HG02943 (cell line): ENCODE measurements around the gene PKDCC.
"Not testable (repeated sequence)": the region's sequence is repeated elsewhere in the genome, so short reads cannot be mapped to it uniquely, and the experiment has no call there.

ENCODE experiments used
- ATAC-seq: cut with Tn5 transposase; IDR thresholded peaks from one replicate; pipeline ENCODE4 v1.9.1; 2021; ENCODE audit warnings: mild to moderate bottlenecking, low read depth, moderate library complexity; ENCODE audit not compliant: unreplicated experiment

PKDCC gene

DNA sequence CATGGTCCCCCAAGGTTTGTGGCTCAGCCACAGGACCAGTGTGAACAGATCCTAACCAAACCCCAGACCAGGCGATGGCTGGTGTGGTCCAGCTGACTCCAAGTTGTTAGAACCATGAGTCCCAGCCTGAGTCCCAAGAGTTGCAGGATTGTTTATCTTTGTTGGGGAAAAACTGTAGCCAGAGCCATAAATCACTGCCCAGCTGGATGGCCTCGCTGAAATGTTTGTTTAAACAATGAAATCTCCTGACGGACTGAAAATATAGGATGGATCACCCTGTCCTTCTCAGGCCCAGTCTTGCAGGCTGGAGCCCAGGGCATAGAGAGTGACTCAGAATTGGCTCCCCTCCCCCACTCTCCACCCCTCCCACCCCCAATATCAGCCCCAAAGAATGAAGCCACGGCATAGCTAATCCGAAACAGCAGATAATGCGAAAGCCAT lies 36.4 kb downstream of the PKDCC start:
- ATAC-seq: no peak

DNA sequence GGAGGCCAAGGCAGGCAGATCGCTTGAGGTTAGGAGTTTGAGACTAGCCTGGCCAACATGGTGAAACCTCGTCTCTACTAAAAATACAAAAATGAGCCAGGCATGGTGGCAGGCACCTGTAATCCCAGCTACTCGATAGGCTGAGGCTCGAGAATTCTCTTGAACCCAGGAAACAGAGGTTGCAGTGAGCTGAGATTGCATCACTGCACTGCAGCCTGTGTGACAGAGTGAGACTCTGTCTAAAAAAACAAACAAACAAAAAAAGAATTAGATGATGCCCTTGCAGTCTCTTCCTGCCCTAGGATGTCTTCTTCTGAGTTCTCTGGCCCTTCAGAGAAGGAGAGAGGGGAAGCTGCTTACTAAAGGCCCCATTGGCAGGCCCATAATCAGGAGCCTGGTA lies 37.2 kb downstream of the PKDCC start:
- ATAC-seq: not testable (repeated sequence)

DNA sequence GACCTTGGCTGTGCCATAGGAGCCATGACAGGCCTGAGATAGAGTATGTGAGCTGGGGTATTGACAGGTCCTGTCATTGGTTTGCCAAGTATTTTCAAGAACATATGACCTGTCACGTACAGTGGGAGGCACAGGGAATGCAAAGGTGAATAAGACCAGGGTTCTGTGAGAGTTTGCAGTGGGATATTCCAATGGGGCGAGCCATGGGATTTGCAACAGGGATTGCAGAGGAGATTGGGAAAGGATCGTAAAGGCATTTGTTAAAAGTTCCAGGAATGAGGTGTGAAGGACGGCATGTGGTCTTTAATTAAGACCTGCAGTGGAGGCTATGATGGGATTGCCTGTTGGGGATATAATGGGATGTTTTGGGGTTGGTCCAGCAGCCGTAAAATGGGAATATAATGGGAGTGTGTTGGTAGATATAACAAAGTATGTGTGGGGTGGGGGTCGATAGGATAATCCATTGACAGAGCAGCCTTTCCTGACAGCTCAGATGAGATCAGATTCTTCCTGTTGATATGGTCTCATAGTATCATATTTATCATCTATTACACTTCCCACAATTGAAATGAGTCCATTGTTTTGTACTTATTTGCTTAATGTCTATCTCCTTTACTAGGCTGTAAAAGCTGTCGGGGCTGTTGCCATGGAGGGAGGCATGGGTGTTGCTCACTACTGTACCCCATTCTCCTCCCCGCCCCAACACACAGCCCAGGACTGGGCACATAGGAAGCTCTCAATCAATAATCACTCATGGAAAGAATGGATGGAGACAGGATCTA lies 38.1 kb downstream of the PKDCC start:
- ATAC-seq: no peak

DNA sequence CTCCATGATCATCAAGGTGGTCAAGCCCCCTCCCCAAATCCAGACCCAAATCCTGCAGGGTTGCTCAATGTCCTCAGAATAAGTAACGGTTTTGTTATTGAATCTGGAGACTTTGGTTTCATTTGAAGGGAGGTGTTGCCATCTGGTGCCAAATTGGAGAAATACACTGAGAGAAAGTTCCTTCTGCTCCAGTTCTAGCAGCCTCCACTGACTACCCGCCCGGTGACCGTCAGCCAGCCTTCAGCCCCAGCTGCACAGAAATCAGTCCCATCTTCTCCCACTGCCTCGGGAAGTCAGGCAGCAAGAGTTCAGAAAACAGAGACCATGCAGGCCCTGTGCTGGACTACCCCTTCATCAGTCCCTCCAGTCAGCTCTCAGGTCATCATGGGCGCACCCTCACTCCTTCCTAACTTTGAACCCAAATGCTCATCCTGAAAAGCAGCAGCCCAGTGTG lies 38.7 kb downstream of the PKDCC start:
- ATAC-seq: no peak

DNA sequence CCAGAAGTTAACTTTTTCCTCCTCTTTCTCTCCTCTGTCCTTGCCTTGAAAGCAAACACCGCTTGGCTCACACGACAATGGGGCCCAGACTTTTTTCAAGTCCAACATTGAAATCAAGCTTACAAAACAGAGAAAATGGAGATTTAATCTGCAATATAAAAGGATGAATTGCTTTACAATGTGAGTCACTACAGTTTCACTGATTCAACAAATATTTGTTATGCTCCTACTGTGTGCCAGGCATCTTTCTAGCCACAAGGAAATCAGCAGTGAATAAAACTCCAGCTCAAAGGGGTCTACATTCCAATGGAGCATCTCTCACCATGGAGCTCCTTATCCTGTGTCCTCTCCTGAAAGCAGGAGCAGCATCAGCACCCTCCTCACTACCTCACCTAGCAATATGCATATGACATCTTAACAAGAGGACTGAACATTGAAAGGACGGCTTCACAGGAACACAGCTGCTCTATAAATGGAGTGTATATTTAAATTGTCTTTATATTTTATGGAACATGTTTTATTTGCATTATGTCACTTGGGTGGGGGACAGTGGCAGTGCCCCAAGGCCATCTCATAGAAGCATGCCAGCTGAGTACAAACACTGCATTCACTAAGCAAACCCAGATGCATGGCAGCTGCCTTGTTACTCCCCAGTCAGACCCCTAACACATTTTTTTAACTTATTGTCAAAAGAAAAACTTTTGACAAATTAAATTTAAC lies 39.5 kb downstream of the PKDCC start:
- ATAC-seq: no peak

DNA sequence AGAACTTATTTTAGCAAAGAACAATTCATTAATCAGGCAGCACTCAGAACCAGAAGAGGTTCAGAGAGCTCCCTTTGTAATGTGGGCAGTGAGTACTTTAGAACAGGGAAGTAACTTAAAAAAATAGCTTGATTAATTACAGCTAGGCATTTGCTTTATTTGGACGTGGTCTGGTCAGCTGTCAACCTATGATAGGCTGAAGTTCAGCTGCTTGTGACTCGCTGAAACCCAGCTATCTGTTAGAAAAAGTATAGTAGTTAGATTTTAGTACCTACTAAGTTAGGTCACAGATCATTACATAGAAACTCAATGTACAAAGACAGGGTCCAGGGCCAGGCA lies 40.0 kb downstream of the PKDCC start:
- no peak for ATAC-seq

DNA sequence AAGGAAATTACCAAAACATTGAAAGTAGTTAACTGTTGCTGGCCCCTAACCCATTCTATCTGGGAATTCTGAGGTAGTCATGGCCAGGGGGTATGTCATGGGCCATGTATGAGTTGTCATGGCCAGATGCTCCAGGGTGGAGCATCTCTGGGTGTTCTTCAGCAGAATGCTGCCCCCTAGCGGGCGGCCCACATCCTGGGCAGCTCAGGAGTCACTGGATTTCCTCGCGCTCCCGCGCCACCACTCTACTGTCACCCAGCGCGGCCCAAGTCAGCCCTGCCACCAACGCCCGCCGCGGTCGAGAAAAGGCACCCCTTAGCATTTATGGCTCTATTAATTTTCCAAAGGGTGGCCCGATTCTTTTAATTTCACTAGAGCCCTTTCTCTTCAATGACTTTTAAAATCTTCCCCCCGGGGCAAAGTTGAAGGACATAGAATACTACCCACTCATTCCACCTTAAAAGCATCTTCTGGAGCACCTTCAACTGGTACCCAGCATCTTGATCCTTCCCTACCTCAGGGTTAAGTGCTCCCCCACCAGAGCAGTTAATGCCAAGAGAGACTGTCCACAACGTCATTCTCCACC lies 41.6 kb downstream of the PKDCC start:
- peak; percentile 73 for ATAC-seq

DNA sequence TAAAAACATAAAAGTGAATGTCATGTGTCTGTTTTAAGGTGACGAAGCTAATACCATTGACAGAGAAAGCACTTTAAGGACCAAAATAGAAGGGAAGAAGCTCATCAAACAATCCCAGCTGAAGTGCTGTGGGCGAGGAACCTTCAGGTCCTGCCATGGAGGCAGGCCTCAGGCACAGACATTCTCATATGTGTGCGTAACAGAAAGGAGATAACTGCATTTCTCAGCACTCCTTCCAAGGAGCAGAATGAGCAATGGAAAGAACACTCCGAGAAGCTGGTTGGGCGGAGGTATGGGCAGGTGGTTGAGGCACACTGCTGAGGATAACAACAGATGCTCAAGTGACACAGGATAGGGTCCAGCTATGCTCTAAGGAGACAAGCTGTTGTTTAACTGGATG lies 42.4 kb downstream of the PKDCC start:
- ATAC-seq: no peak

DNA sequence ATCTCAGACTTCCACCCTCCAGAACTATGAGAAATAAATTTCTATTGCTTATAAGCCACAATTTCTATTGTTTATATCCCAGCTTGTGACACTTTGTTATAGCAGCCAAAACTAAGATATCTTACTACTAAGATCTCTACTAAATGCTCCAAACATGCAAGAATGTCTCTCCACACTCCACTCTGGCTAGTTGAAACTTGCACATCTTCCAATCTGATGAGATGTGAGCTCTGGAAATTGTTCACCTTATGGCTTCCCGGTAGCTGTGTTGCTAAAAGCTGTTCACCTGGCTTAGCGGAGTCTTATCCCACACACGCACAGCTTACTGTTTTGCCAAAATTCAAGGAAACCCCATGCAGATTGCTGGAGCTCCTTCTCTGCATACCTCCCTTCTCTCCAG lies 43.9 kb downstream of the PKDCC start:
- ATAC-seq: no peak

DNA sequence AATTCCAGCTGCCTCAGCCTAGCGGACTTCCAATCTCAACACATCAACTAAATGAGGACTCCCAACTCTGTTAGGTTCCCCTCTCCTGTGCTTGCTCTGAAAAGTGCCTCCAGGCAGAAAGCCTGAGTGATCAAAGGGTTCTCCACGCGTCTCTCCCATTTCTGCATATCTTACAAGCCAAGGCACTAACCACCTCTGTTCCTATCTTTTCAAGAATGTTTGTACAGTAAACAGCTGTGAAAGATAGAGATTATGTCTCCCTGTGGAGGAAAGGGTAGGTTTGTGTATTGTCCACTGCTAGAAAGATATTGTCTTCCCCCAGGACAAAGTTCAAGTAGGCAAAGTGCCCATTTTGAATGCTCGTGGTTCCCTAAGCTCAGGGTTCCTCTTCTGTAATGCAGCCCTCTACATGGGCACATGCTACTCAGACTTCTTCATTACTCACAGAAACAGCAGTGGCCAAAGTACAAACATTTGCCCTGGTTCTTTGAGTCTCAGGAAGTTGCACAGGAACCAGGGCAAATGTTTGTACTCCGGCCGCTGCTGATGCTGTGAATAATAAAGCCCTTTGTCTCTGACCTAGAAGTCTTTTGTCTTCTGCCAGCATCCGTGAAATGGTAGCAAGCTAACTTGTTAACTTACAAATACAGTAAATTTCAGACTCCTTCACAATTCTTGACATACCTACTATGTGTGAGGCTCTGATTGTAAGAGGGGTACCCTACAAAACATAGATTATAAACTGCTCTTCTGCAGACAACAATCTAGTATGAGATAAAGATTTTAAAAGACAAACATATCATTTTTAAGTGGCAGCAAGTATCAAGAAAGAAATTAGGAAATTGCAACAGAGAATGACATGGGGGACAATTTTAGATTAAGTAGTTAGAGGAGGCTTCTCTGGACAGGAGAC lies 44.5 kb downstream of the PKDCC start:
- no peak for ATAC-seq

DNA sequence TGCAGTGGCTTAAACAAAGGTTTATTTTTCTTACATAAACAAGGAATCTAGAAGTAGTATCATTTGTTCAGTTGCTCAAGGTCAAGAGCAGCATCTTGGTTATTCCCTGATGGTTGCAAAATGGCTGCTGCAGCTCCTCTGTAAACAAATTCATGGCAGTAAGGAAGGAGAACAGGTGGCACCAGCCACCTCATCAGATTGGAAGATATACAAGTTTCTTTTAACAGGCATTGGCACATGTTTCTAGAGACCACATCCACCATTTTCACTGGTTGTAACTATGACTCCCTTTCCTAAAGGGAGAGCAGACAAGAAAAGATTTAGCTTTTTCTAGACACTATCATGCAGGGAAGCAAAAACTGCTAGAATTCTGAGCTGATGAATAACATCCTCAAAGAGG lies 46.3 kb downstream of the PKDCC start:
- no peak for ATAC-seq

DNA sequence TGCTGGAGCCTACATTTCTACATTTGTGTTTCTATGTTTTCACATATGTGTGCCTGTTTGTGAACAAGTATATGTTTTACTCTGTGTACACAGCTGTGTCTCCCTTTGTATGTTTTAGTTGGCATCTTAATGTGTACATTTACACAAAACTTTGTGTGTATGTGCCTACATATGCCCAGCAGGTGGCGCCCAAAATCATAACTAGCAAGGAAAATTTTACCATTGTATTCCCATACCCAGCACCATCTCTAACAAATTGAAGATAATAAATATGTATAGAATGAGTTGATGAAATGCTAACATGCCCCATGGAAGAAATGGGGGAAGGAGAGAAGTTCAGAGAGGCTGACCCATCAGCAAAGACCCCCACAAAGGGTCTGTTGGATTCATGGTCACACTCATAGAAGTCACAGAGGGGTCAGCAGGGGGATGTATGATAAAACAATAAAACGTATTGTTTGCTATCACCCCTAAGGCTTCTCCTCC lies 48.1 kb downstream of the PKDCC start:
- ATAC-seq: no peak

DNA sequence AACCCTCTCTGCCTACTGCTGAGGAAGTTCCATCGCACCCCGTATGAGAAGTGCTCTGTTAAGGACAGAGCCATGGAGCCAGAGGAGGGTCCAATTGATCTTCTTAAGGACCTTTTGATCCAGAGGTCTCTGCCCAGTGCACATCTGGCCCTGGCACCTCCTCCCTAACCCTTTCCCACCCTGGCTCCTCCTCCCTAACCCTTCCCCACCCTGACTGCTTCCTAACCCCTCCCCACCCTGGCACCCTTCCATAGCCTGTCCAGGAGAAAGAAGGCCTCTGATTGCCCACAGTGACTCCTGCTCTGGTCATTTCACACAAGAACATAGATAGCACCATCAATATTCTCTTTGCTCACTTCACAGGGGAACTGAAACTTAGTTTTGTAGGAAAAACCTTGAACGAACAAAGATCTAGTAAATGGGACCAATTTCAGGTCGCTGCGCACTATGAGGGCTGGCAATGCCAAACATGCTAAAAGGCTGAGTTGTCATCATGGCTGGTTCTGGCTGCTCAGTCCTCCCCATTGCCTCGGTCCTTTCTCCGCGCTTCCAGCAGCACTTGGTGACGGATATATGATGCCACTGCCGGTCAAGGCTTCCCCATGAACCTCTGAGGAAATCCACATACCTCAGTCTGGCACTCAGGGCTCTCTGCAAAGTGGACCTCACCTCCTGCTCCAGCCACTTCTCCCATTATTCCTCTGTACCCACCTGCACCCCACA lies 49.2 kb downstream of the PKDCC start:
- ATAC-seq: no peak

DNA sequence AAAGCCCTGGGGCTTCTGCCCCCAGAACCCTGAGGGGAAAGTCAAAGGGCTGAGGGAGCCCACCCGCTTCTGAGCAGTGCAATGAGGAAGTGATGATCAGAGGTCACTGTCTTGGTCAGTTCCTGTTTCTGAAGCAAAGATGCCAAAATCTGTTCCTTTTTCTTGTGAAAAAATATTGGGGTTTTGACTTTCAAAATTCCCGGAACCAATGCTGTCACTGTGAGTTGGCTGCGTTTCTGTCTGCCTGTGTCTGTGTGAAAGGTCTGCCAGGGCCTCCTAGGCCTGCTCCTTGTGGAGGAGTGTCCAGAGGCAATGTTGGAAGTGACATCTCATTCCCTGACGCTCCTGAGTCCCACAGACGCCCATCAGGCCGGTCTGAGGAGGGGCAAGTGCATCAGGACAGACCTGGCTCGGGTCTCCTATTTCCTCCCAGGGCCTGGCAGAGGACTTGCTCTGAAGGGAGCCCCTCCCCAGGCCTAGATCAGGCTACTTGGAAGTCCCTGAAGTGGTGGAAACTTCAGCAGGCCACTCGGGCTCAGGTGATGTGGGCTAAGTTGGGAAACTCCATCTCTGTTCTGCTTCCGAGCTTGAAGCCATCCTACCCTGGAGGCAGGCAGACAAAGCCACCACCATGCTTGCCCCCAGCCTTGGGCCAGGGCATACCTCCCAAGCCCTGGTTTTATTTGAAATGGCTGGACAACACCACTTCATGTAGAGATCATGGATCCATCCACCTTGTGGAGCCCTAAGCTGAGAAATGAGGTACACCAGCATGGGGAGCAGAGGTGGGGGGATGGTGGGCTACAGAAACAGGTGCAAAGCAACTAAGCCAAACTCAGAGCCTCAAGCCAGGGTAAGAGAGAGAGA lies 51.0 kb downstream of the PKDCC start:
- ATAC-seq: no peak

DNA sequence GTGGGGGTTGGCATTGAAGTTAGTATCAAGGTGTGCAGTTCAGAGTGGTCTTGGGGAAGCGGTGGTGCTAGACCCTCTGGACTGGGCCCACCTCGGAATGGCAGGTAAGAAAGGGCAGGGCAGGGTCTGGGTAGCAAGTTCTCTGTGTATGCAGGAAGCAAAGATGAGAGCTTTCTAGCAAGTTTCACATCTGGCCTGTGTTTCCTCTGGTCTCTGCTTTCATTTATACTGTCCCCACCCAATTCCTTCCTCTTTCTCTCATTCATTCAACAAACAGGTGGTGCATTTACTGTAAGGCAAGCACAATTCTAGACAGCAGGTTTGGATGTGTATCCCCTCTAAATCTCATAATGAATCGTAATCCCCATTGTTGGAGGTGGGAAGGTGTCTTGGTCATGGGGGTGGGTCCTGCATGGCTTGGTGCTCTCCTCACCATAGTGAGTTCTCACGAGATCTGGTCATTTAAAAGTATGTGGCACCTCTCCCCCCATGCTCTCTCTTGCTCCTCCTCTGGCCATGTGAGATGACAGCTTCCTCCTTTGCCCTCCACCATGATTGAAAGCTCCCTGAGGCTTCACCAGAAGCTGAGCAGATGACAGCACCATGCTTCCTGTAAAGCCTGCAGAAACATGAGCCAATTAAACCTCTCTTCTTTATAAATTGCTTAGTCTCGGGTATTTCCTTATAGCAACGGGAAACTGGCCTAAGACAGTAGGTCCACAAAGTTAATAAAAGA lies 51.8 kb downstream of the PKDCC start:
- no peak for ATAC-seq

DNA sequence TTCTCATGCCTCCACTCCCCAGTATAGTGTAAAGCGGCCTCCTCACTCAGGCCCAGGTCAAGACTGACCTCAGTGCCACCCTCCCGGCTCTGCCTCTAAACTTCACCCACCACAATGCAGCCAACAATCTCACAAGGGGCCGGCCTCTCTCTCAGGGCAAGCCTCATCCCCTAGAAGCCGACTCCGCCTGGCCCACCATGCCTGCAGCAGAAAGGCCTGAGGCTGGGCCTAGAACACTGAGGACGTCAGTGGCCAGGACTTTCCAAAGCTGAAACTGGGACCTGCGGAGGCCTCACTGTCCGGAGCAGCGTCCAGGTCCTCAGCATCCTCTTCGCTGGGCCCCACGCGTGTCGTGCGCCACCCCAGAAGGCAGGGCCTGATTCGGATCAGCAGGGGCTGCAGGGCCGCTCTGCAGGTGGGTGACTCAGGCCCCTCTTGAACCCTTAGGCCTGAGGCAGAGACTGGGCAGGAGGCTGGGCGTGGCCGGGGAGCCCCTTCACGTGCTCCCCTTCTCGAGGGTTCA lies 52.9 kb downstream of the PKDCC start:
- no peak for ATAC-seq

DNA sequence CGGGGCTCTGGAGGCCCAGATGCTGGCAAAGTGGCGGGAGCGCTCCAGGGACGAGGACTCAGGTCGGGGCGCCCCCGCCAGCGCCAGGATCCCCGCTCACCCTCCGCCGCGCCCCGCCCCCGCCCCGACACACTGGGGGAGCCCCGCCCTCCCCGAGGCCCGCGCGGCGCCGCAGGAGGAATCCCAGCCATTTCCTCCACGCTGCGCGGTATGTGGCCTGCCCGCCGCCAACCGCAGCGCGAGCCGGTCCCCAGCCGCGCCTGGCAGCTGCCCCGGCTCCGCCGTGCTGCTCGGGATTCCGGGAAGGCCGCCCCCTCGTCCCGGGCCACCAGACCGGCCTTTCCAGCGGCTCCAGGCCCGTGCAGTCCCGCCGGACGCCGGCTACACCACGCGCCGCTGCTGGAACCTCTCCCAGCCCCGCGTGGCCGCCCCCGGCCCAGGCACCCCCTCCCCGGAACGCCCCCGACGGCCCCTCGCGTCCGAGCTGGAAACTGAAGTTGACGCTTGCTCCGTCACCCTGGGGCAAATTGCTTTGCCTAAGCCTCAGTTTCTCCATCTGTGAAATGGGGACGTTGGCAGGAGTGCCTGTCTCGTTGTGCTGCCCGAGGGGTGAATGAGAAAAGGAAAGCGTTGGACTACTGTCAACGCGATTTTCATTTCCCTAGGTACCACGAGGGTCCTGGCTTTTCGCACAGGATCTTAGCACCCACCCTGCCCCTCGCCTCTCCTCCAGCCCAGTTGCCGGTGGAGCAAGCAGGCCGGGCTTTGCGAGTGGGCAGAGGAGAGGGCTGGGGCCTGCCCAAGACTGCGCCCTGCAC lies 53.6 kb downstream of the PKDCC start:
- no peak for ATAC-seq
